ENCODE measurements around the gene CYB5R4. TPM values are rescaled to one million over a fixed set of nuclear protein-coding genes. Genes with fewer than 3 reads are reported as not detected.

The CYB5R4 gene
- total RNA-seq, 4 donors from 2014 or later, result 4.2 to 13.1 (median 8.3) TPM

- peak within 1 kb of the TSS; percentile 28 to 58 (median 47) for H3K4me3 ChIP-seq
- H3K27me3 ChIP-seq, result peaks cover 0 to 37% of the 10 kb centered on the region in 2 donors
- WGBS, 2 donors, result 0 to 1% methylated on average over 27 to 70 of the region's 81 CpGs
- peak within 1 kb of the TSS in 1 of 4 donors; percentile 11 for H3K27ac ChIP-seq
- DNase-seq (ENCODE audit: low spot score in 2 of 2), result no peak
- H3K4me1 ChIP-seq, result peaks cover 0 to 20% (median 5%) of the 10 kb centered on the region in 4 donors
- TF ChIP-seq CTCF (IDR thresholded peaks at IDR 0.05), result no peak
- no peak for TF ChIP-seq POLR2A (IDR thresholded peaks at IDR 0.05)
- TF ChIP-seq EP300 (IDR thresholded peaks at IDR 0.05), result no peak
- no peaks in the 10 kb centered on the region for H3K36me3 ChIP-seq
- H3K9me3 ChIP-seq, result no peaks in the 10 kb centered on the region
Observed at GRCh38 chr6:83853178-83854000, 6.1 kb upstream of the CYB5R4 start, which contains the start of gene RIPPLY2. Gene RIPPLY2 (plus strand): TSS chr6:83853360. CDS start chr6:83853417, 57 bp downstream.

GRCh38 chr6:83854001-83854501 is 5.4 kb upstream of the CYB5R4 start:
- H3K4me1 ChIP-seq, result peaks cover 0 to 26% (median 11%) of the 10 kb centered on the region in 4 donors
- no peak for TF ChIP-seq POLR2A (IDR thresholded peaks at IDR 0.05)
- no peak for TF ChIP-seq EP300 (IDR thresholded peaks at IDR 0.05)
- TF ChIP-seq CTCF (IDR thresholded peaks at IDR 0.05), result no peak
- H3K27me3 ChIP-seq, result peaks cover 0 to 37% of the 10 kb centered on the region in 2 donors
- H3K36me3 ChIP-seq, result no peaks in the 10 kb centered on the region
- WGBS, 2 donors, result 12 to 14% methylated on average over 14 to 15 of the region's 18 CpGs
- H3K27ac ChIP-seq, result no peak overlapping the region
- H3K4me3 ChIP-seq, result peak overlapping the region; percentile 28 to 58 (median 47)
- no peaks in the 10 kb centered on the region for H3K9me3 ChIP-seq
- DNase-seq (ENCODE audit: low spot score in 2 of 2), result no peak

- TF ChIP-seq POLR2A (IDR thresholded peaks at IDR 0.05) (no peak), EP300 (IDR thresholded peaks at IDR 0.05) (no peak), CTCF (IDR thresholded peaks at IDR 0.05) (no peak)
- Histone ChIP-seq H3K27ac (no peak overlapping the region), H3K4me3 (no peak overlapping the region), H3K4me1 (peaks cover 0 to 27% (median 11%) of the 10 kb centered on the region in 4 donors), H3K27me3 (peaks cover 0 to 37% of the 10 kb centered on the region in 2 donors), H3K36me3 (no peaks in the 10 kb centered on the region), H3K9me3 (no peaks in the 10 kb centered on the region)
- DNase-seq (ENCODE audit: low spot score in 2 of 2), result no peak
- 46 to 49% methylated on average over 5 of the region's 5 CpGs for WGBS, 2 donors
Observed at GRCh38 chr6:83854766-83855165, 4.7 kb upstream of the CYB5R4 start.

- WGBS, 2 donors, result 21 to 23% methylated on average over 7 of the region's 7 CpGs
- Histone ChIP-seq H3K4me1 (peaks cover 0 to 21% (median 18%) of the 10 kb centered on the region in 4 donors), H3K9me3 (no peaks in the 10 kb centered on the region), H3K27ac (peak overlapping the region; percentile 75 to 94 (median 89)), H3K27me3 (no peaks in the 10 kb centered on the region), H3K36me3 (peaks cover 0 to 15% (median 0%) of the 10 kb centered on the region in 3 donors), H3K4me3 (peak overlapping the region; percentile 63 to 93 (median 80))
- TF ChIP-seq CTCF (IDR thresholded peaks at IDR 0.05), result no peak
- TF ChIP-seq POLR2A (IDR thresholded peaks at IDR 0.05), result no peak
- no peak for TF ChIP-seq EP300 (IDR thresholded peaks at IDR 0.05)
- no peak for DNase-seq (ENCODE audit: low spot score in 2 of 2)
Observed at GRCh38 chr6:83860359-83860755, 868 bp downstream of the CYB5R4 start.
